CD4-positive, alpha-beta T cell treated with Interleukin-17A for 1 hour (primary cell): ENCODE data around the gene MLIP.
"Not testable (repeated sequence)": the region's sequence is repeated elsewhere in the genome, so short reads cannot be mapped to it uniquely, and the experiment has no call there.

Experiments
- DNase-seq: peaks from one replicate; pipeline ENCODE4 v3.0.0-alpha.2; 2020

Gene MLIP

GRCh38 chr6:54238396-54238795 is 127.2 kb downstream of the MLIP start:
- no peak for DNase-seq

DNA sequence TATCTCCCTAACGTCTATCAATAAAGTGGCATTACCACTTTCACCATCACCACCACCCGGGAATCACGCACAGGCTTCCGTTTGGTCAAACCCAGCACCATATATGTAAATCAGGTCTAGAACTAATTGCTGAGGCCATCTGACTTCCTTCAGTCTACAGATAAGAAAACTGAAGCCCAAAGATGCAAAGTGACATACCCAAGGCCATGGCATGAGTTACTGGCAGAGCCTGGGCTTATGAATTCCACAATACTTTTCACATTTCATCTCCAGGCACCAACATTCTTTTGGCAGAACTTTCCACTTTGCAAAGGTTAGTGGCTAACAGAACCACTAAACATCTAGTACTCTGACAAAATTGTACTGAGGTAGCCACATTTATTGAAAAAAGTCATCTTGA is 132.5 kb downstream of the MLIP start:
- no peak for DNase-seq

GRCh38 chr6:54244430-54244829 is 133.2 kb downstream of the MLIP start:
- no peak for DNase-seq

GRCh38 chr6:54245265-54245664 is 134.0 kb downstream of the MLIP start:
- no peak for DNase-seq

GRCh38 chr6:54248319-54248718 is 137.1 kb downstream of the MLIP start:
- no peak for DNase-seq

DNA sequence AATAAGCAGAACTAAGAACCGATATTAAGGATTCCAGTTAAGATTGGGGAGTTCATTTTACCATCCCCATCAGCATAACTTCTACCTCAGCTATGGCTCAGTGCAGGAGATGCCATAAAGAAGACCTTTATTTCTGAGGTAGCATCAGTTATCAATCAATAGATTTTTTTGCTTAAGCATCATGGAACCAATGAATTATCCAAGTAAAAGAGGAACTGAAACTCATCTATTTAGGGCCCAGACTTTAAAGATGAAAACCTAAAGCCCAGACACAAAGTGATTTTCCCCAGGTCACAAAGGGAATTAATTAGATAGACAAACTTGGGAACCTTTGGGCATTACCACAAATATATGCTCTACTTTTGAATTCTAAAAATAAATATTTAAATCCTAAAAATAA is 137.8 kb downstream of the MLIP start:
- DNase-seq = no peak

DNA sequence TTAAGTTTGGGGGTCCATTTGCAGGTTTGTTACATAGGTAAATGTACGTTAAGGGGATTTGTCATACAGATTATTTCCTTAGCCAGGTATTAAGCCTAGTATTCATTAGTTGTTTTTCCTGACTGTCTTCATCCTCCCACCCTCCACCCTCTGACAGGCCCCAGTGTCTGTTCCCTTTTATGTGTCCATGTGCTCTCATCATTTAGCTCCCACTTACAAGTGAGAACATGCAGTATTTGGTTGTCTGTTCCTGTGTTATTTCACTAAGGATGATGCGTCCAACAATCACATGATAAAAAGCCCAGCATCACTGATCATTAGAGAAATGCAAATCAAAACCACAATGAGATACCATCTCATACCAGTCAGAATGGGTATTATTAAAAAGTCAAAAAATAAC is 138.6 kb downstream of the MLIP start:
- DNase-seq = not testable (repeated sequence)

- no peak for DNase-seq
Measured at GRCh38 chr6:54252496-54252895, 141.3 kb downstream of the MLIP start.

DNA sequence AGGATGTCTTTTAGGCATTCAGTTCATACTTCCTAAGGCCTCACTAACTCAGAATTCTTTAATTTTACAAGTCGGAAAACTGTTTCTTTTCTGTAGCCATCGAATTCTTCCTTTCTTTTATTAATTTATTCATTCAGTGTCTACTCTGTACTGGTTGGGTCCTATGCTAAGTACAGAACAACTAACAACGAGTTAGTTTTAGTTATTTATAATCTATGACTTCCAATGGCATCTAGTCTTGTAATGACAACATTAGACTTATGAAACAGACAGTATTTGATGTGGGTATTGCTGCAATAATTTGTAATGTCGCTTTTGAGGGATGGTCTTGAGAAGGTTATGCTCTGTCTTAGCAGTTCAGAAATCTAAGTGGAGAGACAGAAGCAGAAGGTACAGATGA is 141.7 kb downstream of the MLIP start:
- DNase-seq = no peak

- DNase-seq = no peak
Measured at GRCh38 chr6:54254886-54255285, 143.6 kb downstream of the MLIP start.

- no peak for DNase-seq
Measured at GRCh38 chr6:54255886-54256285, 144.6 kb downstream of the MLIP start.

- no peak for DNase-seq
Measured at GRCh38 chr6:54260025-54260424, 148.8 kb downstream of the MLIP start.

DNA sequence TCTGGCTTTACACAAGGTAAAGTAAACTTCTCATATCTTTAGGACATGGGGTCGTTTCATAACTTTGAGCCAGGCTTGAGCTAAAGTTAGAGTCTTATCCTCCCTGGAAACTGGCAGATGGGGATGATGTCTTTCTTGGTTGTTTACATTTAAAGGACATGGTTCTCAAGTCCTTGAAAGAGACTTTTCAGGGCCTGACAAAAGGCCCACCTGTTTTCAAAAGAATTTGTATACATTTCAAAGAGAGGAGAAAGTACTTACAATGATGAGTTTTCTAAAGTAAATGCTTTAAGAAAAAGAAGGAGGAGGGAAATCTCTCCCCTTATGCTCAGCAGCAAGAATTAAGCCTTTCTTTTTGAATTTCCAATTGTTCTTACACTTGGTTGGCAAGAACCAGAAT is 151.3 kb downstream of the MLIP start:
- DNase-seq = no peak

DNA sequence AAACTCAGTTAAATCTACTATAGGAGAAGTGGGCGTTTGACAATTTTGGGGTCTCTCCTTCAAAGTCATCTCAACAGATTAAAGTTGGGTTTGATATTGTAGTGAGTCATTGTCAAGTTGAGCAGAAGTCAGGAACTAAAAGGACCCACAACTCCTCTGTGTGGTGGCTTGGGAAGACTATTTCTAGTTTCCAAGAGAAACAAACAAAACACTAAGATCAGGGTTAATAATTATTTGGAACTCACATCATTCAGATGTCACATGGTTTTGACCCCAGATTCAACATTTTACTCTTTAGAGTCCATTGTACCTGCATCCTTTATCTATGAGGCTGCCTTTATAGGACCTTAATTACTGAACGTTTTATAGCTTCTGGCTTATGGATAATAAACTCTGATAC is 151.7 kb downstream of the MLIP start:
- no peak for DNase-seq

GRCh38 chr6:54264581-54265272 is 153.5 kb downstream of the MLIP start:
- no peak for DNase-seq

DNA sequence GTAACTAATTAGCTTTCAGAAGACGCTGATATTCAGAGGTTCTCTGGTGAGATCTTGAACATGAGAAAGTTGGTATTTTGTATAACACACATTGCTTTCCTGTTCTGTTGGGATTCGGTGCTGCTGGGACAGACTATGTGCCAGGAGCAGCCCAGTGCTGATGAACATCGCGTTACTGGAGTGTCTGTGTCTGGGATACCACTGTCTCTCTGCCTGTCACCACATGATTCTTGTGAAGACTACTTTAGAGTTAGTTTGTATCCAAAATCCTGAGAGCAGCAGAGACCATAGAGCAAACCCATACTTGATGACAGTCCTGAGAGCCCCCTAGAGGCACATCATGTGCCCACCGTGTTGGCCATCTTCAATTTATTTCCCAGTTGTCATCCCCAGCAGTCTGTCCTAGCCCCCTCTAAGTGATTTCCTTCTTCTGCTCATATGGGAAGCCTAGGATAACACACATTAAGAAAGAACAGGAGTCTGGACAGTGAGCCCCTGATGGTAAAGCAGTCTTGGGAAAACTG is 155.2 kb downstream of the MLIP start:
- DNase-seq = no peak

DNA sequence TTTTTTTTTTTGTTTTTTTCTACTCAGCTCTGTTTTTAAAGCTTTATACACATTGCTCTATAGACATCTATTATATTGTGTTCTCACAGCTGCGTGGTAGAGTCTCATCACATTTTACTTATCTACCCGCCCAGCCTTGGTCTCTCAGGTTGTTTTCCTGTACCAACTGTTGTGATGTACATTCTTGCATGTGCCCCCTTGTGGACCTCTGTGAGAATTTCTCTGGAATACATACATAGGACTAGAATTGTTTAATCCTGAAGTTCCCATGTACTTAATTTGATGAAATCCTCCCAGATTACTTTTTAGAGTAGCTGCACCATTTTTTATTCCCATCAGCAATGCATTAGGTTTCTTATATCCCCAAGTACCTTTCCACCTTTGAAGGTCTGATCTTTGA is 156.6 kb downstream of the MLIP start:
- no peak for DNase-seq

- no peak for DNase-seq
Measured at GRCh38 chr6:54273214-54273820, 162.1 kb downstream of the MLIP start.

DNA sequence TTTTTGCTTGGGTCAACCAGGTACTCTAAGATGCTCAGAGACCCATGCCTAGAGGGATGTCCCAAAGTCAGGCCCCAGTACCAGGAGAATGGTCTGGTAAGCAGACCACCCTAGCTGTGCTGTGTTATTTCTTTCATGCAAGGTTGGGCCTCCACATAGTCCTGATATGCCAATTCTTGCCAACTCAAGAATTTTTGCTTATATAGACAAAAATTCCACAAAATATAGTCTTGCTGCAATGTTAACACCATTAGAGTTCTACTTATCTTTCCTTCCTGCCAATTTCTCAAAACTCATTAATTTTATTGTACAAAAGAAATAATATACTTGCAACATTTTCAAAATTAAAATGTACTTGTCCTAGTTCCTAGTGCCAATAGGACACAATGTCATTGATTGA is 163.1 kb downstream of the MLIP start:
- no peak for DNase-seq

DNA sequence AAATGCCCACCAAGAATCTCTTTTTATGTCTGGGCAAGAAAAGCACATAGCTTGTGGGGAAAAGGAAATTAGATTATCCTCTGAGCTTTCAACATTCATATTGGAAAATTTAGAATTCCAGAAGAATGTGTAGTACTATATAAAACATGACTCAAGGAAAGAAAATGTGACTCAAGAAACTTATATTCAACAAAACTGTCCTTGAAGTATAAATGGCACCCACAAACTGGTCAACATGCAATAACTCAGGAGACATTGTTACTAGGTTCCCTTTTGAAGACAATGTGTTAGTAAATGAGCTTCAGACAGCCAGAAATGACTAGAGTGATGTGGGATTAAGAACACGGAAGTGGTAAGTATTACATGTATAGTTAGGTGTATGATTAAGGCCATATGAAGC is 170.9 kb downstream of the MLIP start:
- DNase-seq = no peak

DNA sequence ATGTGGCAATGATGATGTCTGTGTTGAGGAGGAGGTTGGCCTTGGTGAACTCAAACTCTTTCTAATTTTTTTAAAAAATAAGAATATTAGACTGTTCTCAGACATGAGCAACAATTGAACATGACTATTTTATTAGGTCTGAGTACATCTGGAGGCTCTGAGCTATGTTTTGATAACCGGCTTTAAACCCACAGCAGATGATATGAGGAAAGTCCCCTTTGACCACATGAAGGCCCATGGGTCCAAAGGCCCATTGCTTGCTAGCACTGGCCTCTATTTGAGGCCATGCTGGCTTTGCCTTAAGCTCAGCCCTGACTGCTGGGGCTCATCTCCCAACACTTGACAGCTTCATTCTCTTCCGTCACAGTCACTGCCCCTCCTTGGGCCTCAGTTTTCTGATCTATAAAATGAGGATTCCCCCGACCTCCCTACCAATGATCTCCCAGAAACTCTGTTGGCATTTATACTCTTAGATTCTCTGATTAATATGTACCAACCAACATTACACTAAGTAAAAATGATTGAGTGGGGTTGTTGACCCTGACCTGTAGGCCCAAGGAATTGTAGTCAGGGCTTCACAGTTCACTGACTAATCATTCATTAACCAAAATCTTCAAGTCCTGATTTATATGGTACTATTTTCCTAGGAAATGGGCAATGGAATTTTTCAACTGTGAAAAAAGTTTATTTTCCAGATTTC is 173.1 kb downstream of the MLIP start:
- DNase-seq = no peak

- no peak for DNase-seq
Measured at GRCh38 chr6:54285595-54285994, 174.4 kb downstream of the MLIP start.

DNA sequence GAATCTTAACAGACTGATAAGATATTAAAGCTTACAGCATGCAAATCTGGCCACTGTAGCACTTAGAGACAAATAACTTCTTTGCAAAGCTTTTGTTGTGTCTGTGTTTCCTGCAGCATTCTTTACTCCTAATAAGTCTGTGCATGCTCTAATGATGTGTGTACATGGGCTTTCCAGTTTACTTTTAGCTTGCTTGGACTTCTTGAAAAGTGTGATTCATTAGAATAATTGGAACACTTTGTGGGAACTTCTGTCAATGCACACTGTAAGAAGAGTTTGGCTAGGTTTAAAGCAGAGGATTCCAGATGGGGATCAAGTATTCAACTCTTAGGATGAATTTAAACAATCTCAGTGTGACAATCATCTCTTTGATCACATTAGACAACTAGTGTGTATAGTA is 174.9 kb downstream of the MLIP start:
- DNase-seq = no peak

- no peak for DNase-seq
Measured at GRCh38 chr6:54288474-54288873, 177.2 kb downstream of the MLIP start.
